ENCODE results near the gene AKT2.
A peak's percentile ranks its signal among the peaks of the same experiment; 100 is the strongest.

DNA sequence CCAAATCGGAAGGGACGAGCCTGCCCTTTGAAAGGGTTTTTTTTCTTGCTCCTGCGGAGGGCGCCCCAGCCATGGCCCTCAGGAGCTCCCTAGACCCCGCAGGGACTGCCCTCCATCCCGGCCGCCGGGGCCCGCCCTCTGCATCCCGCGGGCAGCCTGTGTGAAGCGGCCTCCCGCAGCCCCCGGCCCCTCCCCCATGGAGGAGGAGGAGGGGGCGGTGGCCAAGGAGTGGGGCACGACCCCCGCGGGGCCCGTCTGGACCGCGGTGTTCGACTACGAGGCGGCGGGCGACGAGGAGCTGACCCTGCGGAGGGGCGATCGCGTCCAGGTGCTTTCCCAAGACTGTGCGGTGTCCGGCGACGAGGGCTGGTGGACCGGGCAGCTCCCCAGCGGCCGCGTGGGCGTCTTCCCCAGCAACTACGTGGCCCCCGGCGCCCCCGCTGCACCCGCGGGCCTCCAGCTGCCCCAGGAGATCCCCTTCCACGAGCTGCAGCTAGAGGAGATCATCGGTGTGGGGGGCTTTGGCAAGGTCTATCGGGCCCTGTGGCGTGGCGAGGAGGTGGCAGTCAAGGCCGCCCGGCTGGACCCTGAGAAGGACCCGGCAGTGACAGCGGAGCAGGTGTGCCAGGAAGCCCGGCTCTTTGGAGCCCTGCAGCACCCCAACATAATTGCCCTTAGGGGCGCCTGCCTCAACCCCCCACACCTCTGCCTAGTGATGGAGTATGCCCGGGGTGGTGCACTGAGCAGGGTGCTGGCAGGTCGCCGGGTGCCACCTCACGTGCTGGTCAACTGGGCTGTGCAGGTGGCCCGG lies 93.1 kb downstream of the AKT2 start:
- TF ChIP-seq, protein P1, sequence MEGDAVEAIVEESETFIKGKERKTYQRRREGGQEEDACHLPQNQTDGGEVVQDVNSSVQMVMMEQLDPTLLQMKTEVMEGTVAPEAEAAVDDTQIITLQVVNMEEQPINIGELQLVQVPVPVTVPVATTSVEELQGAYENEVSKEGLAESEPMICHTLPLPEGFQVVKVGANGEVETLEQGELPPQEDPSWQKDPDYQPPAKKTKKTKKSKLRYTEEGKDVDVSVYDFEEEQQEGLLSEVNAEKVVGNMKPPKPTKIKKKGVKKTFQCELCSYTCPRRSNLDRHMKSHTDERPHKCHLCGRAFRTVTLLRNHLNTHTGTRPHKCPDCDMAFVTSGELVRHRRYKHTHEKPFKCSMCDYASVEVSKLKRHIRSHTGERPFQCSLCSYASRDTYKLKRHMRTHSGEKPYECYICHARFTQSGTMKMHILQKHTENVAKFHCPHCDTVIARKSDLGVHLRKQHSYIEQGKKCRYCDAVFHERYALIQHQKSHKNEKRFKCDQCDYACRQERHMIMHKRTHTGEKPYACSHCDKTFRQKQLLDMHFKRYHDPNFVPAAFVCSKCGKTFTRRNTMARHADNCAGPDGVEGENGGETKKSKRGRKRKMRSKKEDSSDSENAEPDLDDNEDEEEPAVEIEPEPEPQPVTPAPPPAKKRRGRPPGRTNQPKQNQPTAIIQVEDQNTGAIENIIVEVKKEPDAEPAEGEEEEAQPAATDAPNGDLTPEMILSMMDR (IDR thresholded peaks at IDR 0.05; ENCODE audit: low read depth, low read length): 0 out of 2 replicates have a peak, but pooled peaks have one; percentile 15
- TF ChIP-seq EZH2phosphoT487 (IDR thresholded peaks at IDR 0.05; ENCODE audit: low read depth): no peak
